ENCODE results near the gene TSPAN11.

GRCh38 chr12:30902596-30902995 lies 24.0 kb upstream of the TSPAN11 start:
- TF ChIP-seq CTCF (IDR thresholded peaks at IDR 0.05 in 8 of 11, conservative IDR thresholded peaks at IDR 0.05 in 3 of 11) (no peak), POLR2A (IDR thresholded peaks at IDR 0.05) (no peak)

Measured in spleen (tissue), 7 donors.